Measurements from ENCODE around the gene DNAH8.
"Not testable (repeated sequence)": the region's sequence is repeated elsewhere in the genome, so short reads cannot be mapped to it uniquely, and the experiment has no call there.

Gene DNAH8

GRCh38 chr6:38792356-38792755 is 77.2 kb downstream of the DNAH8 start:
- Histone ChIP-seq H3K4me3 (ENCODE audit: low read depth in 1 of 2, low read length in 2 of 2) (no peak overlapping the region), H3K9ac (ENCODE audit: low read depth in 1 of 2, low read length in 2 of 2) (no peak overlapping the region), H3K27ac (ENCODE audit: low read depth, low read length) (no peak overlapping the region), H3K27me3 (ENCODE audit: control insufficient read depth in 1 of 2, insufficient read depth in 2 of 2, low read length in 2 of 2) (no peaks in the 10 kb centered on the region), H3K4me1 (ENCODE audit: control insufficient read depth in 1 of 2, insufficient read depth in 2 of 2, low read length in 2 of 2) (peaks cover 6 to 11% of the 10 kb centered on the region in 2 donors), H3K36me3 (ENCODE audit: control insufficient read depth in 1 of 2, insufficient read depth in 2 of 2, low read length in 2 of 2) (no peaks in the 10 kb centered on the region), H3K9me3 (ENCODE audit: control insufficient read depth in 1 of 2, low read length in 2 of 2) (no peaks in the 10 kb centered on the region)

DNA sequence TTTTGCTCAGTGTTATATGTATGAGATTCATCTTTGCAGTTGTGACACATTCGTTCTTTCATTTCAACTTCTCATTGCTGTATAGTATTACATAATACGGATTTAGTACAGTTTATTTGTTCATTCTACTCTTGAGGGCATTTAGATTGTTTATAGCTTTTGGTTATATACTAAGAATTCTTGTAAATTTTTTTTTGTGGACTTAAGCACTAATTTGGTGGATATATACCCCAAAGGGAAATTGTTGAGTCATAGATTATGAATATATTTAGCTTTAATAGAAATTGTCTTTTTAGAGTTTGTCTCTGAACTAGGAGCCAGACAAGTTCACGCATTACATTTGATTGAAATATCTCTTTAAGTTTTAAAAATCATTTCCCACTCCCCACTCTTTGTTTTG is 79.6 kb downstream of the DNAH8 start:
- Histone ChIP-seq H3K9ac (ENCODE audit: low read depth in 1 of 2, low read length in 2 of 2) (no peak overlapping the region), H3K4me1 (ENCODE audit: control insufficient read depth in 1 of 2, insufficient read depth in 2 of 2, low read length in 2 of 2) (peaks cover 6 to 12% of the 10 kb centered on the region in 2 donors), H3K27me3 (ENCODE audit: control insufficient read depth in 1 of 2, insufficient read depth in 2 of 2, low read length in 2 of 2) (no peaks in the 10 kb centered on the region), H3K36me3 (ENCODE audit: control insufficient read depth in 1 of 2, insufficient read depth in 2 of 2, low read length in 2 of 2) (no peaks in the 10 kb centered on the region), H3K27ac (ENCODE audit: low read depth, low read length) (no peak overlapping the region), H3K4me3 (ENCODE audit: low read depth in 1 of 2, low read length in 2 of 2) (no peak overlapping the region), H3K9me3 (ENCODE audit: control insufficient read depth in 1 of 2, low read length in 2 of 2) (no peaks in the 10 kb centered on the region)

DNA sequence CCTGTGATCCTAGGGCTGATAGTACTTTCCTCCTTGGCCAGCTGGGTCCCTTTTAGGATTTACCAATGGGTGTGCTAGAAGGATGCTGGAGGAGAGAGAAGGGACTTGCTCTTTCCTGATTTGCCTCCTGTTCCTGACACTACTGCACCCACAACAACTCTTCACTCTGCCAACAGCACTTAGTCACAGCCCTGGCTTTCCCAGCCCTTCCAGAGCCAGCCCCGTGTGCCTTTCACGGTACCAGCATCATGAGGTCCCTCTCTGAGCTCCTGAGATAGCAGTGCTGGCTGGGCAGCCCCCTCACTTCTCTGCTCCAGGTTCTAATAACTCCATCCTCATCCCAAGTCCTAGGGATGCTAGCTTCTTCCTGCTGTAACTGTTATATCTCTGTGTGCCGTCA is 80.9 kb downstream of the DNAH8 start:
- no peaks in the 10 kb centered on the region for H3K9me3 ChIP-seq (ENCODE audit: control insufficient read depth in 1 of 2, low read length in 2 of 2)
- no peaks in the 10 kb centered on the region for H3K27me3 ChIP-seq (ENCODE audit: control insufficient read depth in 1 of 2, insufficient read depth in 2 of 2, low read length in 2 of 2)
- H3K4me1 ChIP-seq (ENCODE audit: control insufficient read depth in 1 of 2, insufficient read depth in 2 of 2, low read length in 2 of 2): peaks cover 6 to 12% of the 10 kb centered on the region in 2 donors
- no peak overlapping the region for H3K27ac ChIP-seq (ENCODE audit: low read depth, low read length)
- no peak overlapping the region for H3K4me3 ChIP-seq (ENCODE audit: low read depth in 1 of 2, low read length in 2 of 2)
- H3K9ac ChIP-seq (ENCODE audit: low read depth in 1 of 2, low read length in 2 of 2): no peak overlapping the region
- H3K36me3 ChIP-seq (ENCODE audit: control insufficient read depth in 1 of 2, insufficient read depth in 2 of 2, low read length in 2 of 2): no peaks in the 10 kb centered on the region

- not testable (repeated sequence) for H3K9me3 ChIP-seq (ENCODE audit: control insufficient read depth in 1 of 2, low read length in 2 of 2); H3K27ac ChIP-seq (ENCODE audit: low read depth, low read length); H3K36me3 ChIP-seq (ENCODE audit: control insufficient read depth in 1 of 2, insufficient read depth in 2 of 2, low read length in 2 of 2); H3K4me3 ChIP-seq (ENCODE audit: low read depth in 1 of 2, low read length in 2 of 2); H3K9ac ChIP-seq (ENCODE audit: low read depth in 1 of 2, low read length in 2 of 2); H3K27me3 ChIP-seq (ENCODE audit: control insufficient read depth in 1 of 2, insufficient read depth in 2 of 2, low read length in 2 of 2)
- peaks cover 6 to 12% of the 10 kb centered on the region in 2 donors for H3K4me1 ChIP-seq (ENCODE audit: control insufficient read depth in 1 of 2, insufficient read depth in 2 of 2, low read length in 2 of 2)
These were observed 81.3 kb downstream of the DNAH8 start for GRCh38 chr6:38796437-38796836.

GRCh38 chr6:38796850-38797249 is 81.7 kb downstream of the DNAH8 start:
- H3K27ac ChIP-seq (ENCODE audit: low read depth, low read length): no peak overlapping the region
- H3K4me1 ChIP-seq (ENCODE audit: control insufficient read depth in 1 of 2, insufficient read depth in 2 of 2, low read length in 2 of 2): peaks cover 6 to 12% of the 10 kb centered on the region in 2 donors
- no peaks in the 10 kb centered on the region for H3K9me3 ChIP-seq (ENCODE audit: control insufficient read depth in 1 of 2, low read length in 2 of 2)
- H3K36me3 ChIP-seq (ENCODE audit: control insufficient read depth in 1 of 2, insufficient read depth in 2 of 2, low read length in 2 of 2): no peaks in the 10 kb centered on the region
- H3K4me3 ChIP-seq (ENCODE audit: low read depth in 1 of 2, low read length in 2 of 2): peak overlapping the region in 1 of 2 donors; percentile 36
- H3K27me3 ChIP-seq (ENCODE audit: control insufficient read depth in 1 of 2, insufficient read depth in 2 of 2, low read length in 2 of 2): no peaks in the 10 kb centered on the region
- no peak overlapping the region for H3K9ac ChIP-seq (ENCODE audit: low read depth in 1 of 2, low read length in 2 of 2)

GRCh38 chr6:38797391-38797790 is 82.3 kb downstream of the DNAH8 start:
- H3K4me3 ChIP-seq (ENCODE audit: low read depth in 1 of 2, low read length in 2 of 2): peak overlapping the region in 1 of 2 donors; percentile 36
- H3K9me3 ChIP-seq (ENCODE audit: control insufficient read depth in 1 of 2, low read length in 2 of 2): no peaks in the 10 kb centered on the region
- H3K27ac ChIP-seq (ENCODE audit: low read depth, low read length): no peak overlapping the region
- no peaks in the 10 kb centered on the region for H3K27me3 ChIP-seq (ENCODE audit: control insufficient read depth in 1 of 2, insufficient read depth in 2 of 2, low read length in 2 of 2)
- peaks cover 6 to 12% of the 10 kb centered on the region in 2 donors for H3K4me1 ChIP-seq (ENCODE audit: control insufficient read depth in 1 of 2, insufficient read depth in 2 of 2, low read length in 2 of 2)
- no peaks in the 10 kb centered on the region for H3K36me3 ChIP-seq (ENCODE audit: control insufficient read depth in 1 of 2, insufficient read depth in 2 of 2, low read length in 2 of 2)
- no peak overlapping the region for H3K9ac ChIP-seq (ENCODE audit: low read depth in 1 of 2, low read length in 2 of 2)

- Histone ChIP-seq H3K9me3 (ENCODE audit: control insufficient read depth in 1 of 2, low read length in 2 of 2) (no peaks in the 10 kb centered on the region), H3K4me3 (ENCODE audit: low read depth in 1 of 2, low read length in 2 of 2) (no peak overlapping the region), H3K9ac (ENCODE audit: low read depth in 1 of 2, low read length in 2 of 2) (no peak overlapping the region), H3K27me3 (ENCODE audit: control insufficient read depth in 1 of 2, insufficient read depth in 2 of 2, low read length in 2 of 2) (no peaks in the 10 kb centered on the region), H3K27ac (ENCODE audit: low read depth, low read length) (no peak overlapping the region), H3K4me1 (ENCODE audit: control insufficient read depth in 1 of 2, insufficient read depth in 2 of 2, low read length in 2 of 2) (peaks cover 6 to 12% of the 10 kb centered on the region in 2 donors), H3K36me3 (ENCODE audit: control insufficient read depth in 1 of 2, insufficient read depth in 2 of 2, low read length in 2 of 2) (no peaks in the 10 kb centered on the region)
These were observed 84.5 kb downstream of the DNAH8 start for GRCh38 chr6:38799529-38800184.

GRCh38 chr6:38801305-38801704 is 86.2 kb downstream of the DNAH8 start:
- no peaks in the 10 kb centered on the region for H3K27me3 ChIP-seq (ENCODE audit: control insufficient read depth in 1 of 2, insufficient read depth in 2 of 2, low read length in 2 of 2)

GRCh38 chr6:38802497-38802896 is 87.4 kb downstream of the DNAH8 start:
- Histone ChIP-seq H3K27ac (ENCODE audit: low read depth, low read length) (no peak overlapping the region), H3K9ac (ENCODE audit: low read depth in 1 of 2, low read length in 2 of 2) (no peak overlapping the region), H3K36me3 (ENCODE audit: control insufficient read depth in 1 of 2, insufficient read depth in 2 of 2, low read length in 2 of 2) (no peaks in the 10 kb centered on the region), H3K4me1 (ENCODE audit: control insufficient read depth in 1 of 2, insufficient read depth in 2 of 2, low read length in 2 of 2) (peaks cover 0 to under 1% of the 10 kb centered on the region in 2 donors), H3K27me3 (ENCODE audit: control insufficient read depth in 1 of 2, insufficient read depth in 2 of 2, low read length in 2 of 2) (no peaks in the 10 kb centered on the region), H3K4me3 (ENCODE audit: low read depth in 1 of 2, low read length in 2 of 2) (no peak overlapping the region), H3K9me3 (ENCODE audit: control insufficient read depth in 1 of 2, low read length in 2 of 2) (no peaks in the 10 kb centered on the region)

More at GRCh38 chr6:38801305-38801704, 86.2 kb downstream of the DNAH8 start:
- H3K9ac ChIP-seq (ENCODE audit: low read depth in 1 of 2, low read length in 2 of 2): no peak overlapping the region
- H3K4me3 ChIP-seq (ENCODE audit: low read depth in 1 of 2, low read length in 2 of 2): no peak overlapping the region
- H3K9me3 ChIP-seq (ENCODE audit: control insufficient read depth in 1 of 2, low read length in 2 of 2): no peaks in the 10 kb centered on the region
- H3K27ac ChIP-seq (ENCODE audit: low read depth, low read length): no peak overlapping the region
- H3K36me3 ChIP-seq (ENCODE audit: control insufficient read depth in 1 of 2, insufficient read depth in 2 of 2, low read length in 2 of 2): no peaks in the 10 kb centered on the region
- peaks cover 6 to 7% of the 10 kb centered on the region in 2 donors for H3K4me1 ChIP-seq (ENCODE audit: control insufficient read depth in 1 of 2, insufficient read depth in 2 of 2, low read length in 2 of 2)

DNA sequence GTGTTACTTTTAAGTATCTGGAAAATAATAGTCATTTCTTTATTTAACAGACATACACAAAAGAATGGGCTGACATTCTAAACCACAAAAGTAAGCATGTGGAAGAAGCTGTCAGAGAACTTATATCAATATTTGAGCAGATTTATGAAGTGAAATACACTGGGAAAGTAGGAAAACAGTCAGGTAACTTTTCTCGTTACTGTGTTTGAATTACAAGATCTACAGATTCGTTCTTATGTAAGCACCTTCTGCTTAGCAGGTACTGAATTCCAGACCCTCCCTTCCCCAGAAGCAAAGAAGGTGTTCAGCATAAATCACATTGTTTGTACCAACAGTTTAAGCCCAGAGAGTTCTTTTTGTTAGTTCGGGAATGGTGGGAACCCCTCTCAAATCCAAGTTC is 88.0 kb downstream of the DNAH8 start:
- Histone ChIP-seq H3K9me3 (ENCODE audit: control insufficient read depth in 1 of 2, low read length in 2 of 2) (no peaks in the 10 kb centered on the region), H3K27ac (ENCODE audit: low read depth, low read length) (no peak overlapping the region), H3K27me3 (ENCODE audit: control insufficient read depth in 1 of 2, insufficient read depth in 2 of 2, low read length in 2 of 2) (no peaks in the 10 kb centered on the region)

More for the DNA sequence above, 88.0 kb downstream of the DNAH8 start:
- H3K4me1 ChIP-seq (ENCODE audit: control insufficient read depth in 1 of 2, insufficient read depth in 2 of 2, low read length in 2 of 2): no peaks in the 10 kb centered on the region
- no peak overlapping the region for H3K9ac ChIP-seq (ENCODE audit: low read depth in 1 of 2, low read length in 2 of 2)
- no peak overlapping the region for H3K4me3 ChIP-seq (ENCODE audit: low read depth in 1 of 2, low read length in 2 of 2)
- no peaks in the 10 kb centered on the region for H3K36me3 ChIP-seq (ENCODE audit: control insufficient read depth in 1 of 2, insufficient read depth in 2 of 2, low read length in 2 of 2)

Data from duodenal mucosa (tissue), 2 donors.